GM19043 (cell line): ENCODE results near the gene KLRF1.
A peak's percentile ranks its signal among the peaks of the same experiment; 100 is the strongest.

Experiments used
- ATAC-seq: cut with Tn5 transposase; IDR thresholded peaks from one replicate; pipeline ENCODE4 v1.9.1; 2021; ENCODE audit warnings: low read depth; ENCODE audit not compliant: unreplicated experiment

KLRF1 gene

GRCh38 chr12:9808504-9808903 is 18.8 kb upstream of the KLRF1 start:
- no peak for ATAC-seq

DNA sequence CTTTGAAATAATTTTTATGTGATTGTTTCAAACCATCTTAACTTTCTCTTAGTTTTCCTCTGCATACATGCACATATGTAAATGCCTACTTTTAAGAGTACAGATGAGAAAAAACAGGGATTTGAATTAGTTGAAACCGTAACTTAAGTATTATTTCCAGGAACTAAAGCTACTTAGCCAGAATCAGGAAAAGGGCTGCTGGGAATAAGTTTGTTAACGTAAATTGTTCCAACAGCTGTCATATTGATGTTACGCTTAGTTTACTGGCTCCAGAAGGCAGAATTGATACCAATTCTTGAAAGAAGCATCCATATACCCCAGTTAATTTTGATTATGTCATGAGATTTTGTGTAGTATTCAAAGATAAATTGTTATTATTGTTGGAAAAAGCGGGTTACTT is 17.9 kb upstream of the KLRF1 start:
- ATAC-seq: no peak

DNA sequence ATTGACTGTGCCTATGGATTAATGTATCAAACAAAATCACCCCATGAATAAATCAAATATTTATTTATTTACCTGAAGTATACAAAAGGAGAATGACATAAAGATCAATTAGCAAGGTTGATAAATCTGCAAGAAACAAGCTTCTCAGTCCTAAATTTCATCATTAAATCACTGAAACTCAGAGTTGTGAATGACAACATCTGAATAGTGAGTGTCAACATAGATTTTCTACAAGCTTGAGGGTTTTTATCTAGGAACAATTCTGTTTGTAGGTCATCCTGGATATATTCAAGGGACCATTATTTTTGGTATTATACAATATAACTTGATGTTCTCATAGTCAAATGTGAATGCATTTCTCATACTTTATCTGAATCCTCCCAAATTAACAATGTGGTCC is 17.4 kb upstream of the KLRF1 start:
- ATAC-seq: no peak

GRCh38 chr12:9810671-9811070 is 16.6 kb upstream of the KLRF1 start:
- ATAC-seq: no peak

DNA sequence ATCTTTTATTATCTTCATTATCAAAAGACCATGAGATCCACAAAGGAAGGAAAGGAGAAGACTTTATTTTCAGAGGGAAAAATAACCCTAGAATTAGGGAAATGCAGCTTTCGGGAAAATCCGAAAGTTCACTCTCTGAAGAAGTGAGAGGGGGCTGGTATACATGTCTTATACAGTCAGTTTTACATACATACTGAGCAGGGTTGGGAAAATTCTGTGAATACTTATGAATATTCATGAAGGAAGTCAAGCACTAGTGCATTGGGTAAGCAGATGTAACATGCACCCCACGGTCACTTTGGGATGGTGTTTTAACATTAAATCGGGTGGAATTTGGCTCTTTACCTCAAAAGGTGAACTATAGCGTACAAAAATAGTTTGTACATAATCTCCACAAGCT is 15.7 kb upstream of the KLRF1 start:
- no peak for ATAC-seq

DNA sequence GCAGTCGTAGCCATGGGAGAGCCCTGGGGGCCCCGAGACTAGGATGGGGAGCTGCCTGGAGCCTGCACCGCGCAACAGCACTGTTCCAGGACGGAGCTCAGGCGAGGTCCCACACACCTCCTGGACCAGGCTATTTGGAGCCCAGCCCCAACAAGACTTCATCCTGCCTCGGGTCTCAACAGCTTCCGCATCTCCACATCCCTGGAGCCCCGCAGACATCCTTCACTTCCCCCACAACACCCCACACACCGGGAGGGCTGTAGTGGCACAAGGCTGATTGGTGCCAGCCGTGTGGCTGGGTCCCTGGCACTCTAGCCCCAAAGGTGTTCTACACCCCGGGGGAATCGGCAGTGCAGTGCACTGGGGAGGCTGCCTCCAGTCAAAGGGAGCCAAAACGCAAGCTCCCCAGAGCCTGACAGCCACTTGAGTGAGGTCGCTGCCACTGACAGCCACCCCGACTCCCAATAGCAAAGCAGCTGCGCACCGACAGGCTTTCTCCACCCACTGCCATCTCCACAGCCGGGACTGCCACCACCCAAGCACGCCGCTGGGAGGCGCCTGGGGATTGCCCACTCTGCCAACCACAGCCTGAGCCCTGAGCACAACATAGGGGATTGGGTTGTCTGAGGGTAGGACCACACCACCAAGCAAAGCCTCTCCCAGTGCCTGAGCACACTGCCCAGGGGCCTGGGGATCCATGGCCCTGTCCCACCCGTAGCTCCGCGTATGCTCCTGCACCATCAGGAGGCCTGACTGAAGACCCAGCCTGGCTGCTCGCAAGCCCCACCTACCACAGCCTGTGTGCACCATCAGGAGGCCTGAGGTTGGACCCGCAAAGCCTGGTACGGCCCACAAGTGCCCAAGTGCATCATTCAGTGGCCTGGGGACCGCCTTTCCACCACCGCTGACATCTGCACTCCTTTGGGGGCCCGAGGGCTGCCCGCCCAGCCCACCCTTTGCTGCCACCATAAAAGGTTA is 13.2 kb upstream of the KLRF1 start:
- ATAC-seq: peak; percentile 87

- no peak for ATAC-seq
Measured at GRCh38 chr12:9820281-9820930, 6.9 kb upstream of the KLRF1 start.

GRCh38 chr12:9829483-9829882 is 2.2 kb downstream of the KLRF1 start:
- no peak for ATAC-seq

GRCh38 chr12:9829982-9830381 is 2.7 kb downstream of the KLRF1 start:
- no peak for ATAC-seq

GRCh38 chr12:9831720-9832119 is 4.4 kb downstream of the KLRF1 start:
- no peak for ATAC-seq

DNA sequence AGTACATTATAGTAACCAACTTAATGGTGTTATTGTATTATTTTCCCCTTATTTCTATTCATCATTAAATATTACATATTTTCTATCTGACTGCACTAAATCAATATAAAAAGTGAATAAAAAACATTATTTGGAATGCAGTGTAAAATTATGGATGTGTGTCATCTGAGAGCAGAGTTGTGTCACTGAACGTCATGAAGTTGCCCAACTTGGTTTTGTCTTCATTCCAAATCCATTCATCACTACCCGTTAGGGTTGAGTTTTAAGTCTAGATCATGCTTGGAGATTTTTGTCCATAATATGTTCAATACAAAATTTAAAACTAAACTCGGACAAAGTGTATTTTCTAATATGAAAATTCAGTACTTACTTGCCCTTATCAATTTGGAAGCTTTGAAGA is 16.1 kb downstream of the KLRF1 start:
- no peak for ATAC-seq

DNA sequence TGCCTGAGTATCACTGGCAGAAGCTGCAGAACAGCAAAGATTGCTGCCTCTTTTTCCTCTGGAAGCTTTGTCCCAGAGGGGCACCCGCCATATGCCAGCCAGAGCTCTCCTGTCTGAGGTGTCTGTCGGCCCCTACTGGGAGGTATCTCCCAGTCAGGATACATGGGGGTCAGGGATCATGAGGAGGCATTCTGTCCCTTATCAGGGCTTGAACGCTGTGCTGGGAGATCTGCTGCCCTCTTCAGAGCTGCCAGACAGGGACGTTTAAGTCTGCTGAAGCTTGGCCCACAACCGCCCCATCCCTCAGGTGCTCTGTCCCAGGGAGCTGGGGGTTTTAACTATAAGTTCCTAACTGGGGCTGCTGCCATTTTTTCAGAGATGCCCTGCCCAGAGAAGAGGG is 21.6 kb downstream of the KLRF1 start:
- ATAC-seq: no peak

- ATAC-seq: no peak
Measured at GRCh38 chr12:9851050-9851449, 23.8 kb downstream of the KLRF1 start.

GRCh38 chr12:9851927-9852326 is 24.6 kb downstream of the KLRF1 start:
- no peak for ATAC-seq

DNA sequence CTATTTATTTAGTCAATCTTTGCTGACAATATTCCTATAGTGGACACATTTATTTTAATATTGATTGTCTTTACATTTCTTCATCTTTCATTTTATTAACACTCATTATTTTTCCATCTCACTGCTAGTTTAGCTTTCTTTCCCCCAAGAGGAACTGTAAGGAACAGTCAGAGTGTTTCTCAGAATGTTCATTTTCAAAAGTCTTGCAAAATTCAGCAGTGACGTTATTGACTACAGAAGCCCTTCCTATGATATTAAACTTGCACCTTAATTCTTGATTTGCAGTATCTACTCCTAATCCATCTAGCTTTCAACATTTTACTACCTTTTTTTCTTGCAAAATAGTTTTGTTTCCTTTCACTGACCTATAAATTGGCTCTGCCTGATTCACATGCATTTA is 28.9 kb downstream of the KLRF1 start:
- ATAC-seq: no peak

- no peak for ATAC-seq
Measured at GRCh38 chr12:9856894-9857293, 29.6 kb downstream of the KLRF1 start.

GRCh38 chr12:9858135-9858534 is 30.9 kb downstream of the KLRF1 start:
- no peak for ATAC-seq

- no peak for ATAC-seq
Measured at GRCh38 chr12:9864913-9865675, 37.8 kb downstream of the KLRF1 start.

DNA sequence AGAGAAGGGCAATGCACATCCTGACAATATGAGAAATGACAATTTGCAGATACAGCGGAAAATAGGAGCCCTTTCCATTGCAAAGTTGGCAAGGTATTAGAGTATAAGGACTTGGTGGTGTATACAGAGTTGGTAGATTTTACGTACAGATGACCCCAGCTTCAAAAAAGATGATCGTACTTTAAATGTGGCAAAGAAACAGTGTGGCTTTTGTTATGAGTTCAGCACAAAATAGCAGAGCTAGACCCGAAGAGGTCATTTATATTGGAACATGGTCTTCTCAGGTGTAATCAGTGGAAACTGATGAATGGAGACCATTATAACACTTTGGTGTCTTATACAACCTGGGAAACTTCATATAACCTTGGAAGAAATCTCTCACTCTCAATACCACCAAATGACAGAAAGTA is 39.6 kb downstream of the KLRF1 start:
- no peak for ATAC-seq

- no peak for ATAC-seq
Measured at GRCh38 chr12:9867531-9867930, 40.2 kb downstream of the KLRF1 start.

GRCh38 chr12:9868311-9868801 is 41.1 kb downstream of the KLRF1 start:
- ATAC-seq: no peak
